ENCODE data around the gene PTX4. TPM values are rescaled to one million over a fixed set of nuclear protein-coding genes. Genes with fewer than 3 reads are reported as not detected.
A peak's percentile ranks its signal among the peaks of the same experiment; 100 is the strongest.

The PTX4 gene
- total RNA-seq, 4 donors from 2014 or later = 0.40 TPM; not detected in 3

GRCh38 chr16:1496464-1496863 is 7.7 kb upstream of the PTX4 start:
- Histone ChIP-seq H3K27me3 (no peaks in the 10 kb centered on the region), H3K36me3 (peaks cover 0 to 71% of the 10 kb centered on the region in 2 donors), H3K4me3 (no peak overlapping the region), H3K27ac (no peak overlapping the region), H3K9me3 (no peaks in the 10 kb centered on the region), H3K4me1 (peaks cover 0 to 33% (median 18%) of the 10 kb centered on the region in 3 donors)
- 83 to 94% methylated on average over 5 to 9 of the region's 25 CpGs for WGBS, 2 donors (ENCODE audit: low coverage in 1 of 2)
- TF ChIP-seq EP300 (IDR thresholded peaks at IDR 0.05) (no peak), POLR2AphosphoS5 (IDR thresholded peaks at IDR 0.05) (no peak), CTCF (IDR thresholded peaks at IDR 0.05) (no peak), POLR2A (IDR thresholded peaks at IDR 0.05) (no peak)
- no peak for ATAC-seq

- H3K4me3 ChIP-seq = no peak overlapping the region
- 100% methylated on average over 1 of the region's 25 CpGs; no CpG with 5 or more reads in 1 of the 2 donors for WGBS, 2 donors (ENCODE audit: low coverage in 1 of 2)
- no peak overlapping the region for H3K27ac ChIP-seq
- H3K4me1 ChIP-seq = peaks cover 0 to 33% (median 18%) of the 10 kb centered on the region in 3 donors
- TF ChIP-seq POLR2A (IDR thresholded peaks at IDR 0.05) = no peak
- H3K36me3 ChIP-seq = peaks cover 0 to 65% of the 10 kb centered on the region in 2 donors
- no peaks in the 10 kb centered on the region for H3K9me3 ChIP-seq
- no peaks in the 10 kb centered on the region for H3K27me3 ChIP-seq
- ATAC-seq = no peak
Measured at GRCh38 chr16:1495889-1496262, 7.1 kb upstream of the PTX4 start.

- Histone ChIP-seq H3K36me3 (peaks cover 0 to 60% of the 10 kb centered on the region in 2 donors), H3K9me3 (no peaks in the 10 kb centered on the region), H3K4me3 (no peak overlapping the region), H3K27me3 (no peaks in the 10 kb centered on the region), H3K4me1 (peaks cover 0 to 33% (median 18%) of the 10 kb centered on the region in 3 donors), H3K27ac (peak overlapping the region in 1 of 4 donors; percentile 81)
- WGBS, 2 donors (ENCODE audit: low coverage in 1 of 2) = 93 to 100% methylated on average over 1 to 15 of the region's 39 CpGs
- TF ChIP-seq EP300 (IDR thresholded peaks at IDR 0.05) (no peak), POLR2AphosphoS5 (IDR thresholded peaks at IDR 0.05) (no peak), POLR2A (IDR thresholded peaks at IDR 0.05) (no peak), CTCF (IDR thresholded peaks at IDR 0.05) (no peak)
- no peak for ATAC-seq
Measured at GRCh38 chr16:1495211-1495888, 6.6 kb upstream of the PTX4 start.

GRCh38 chr16:1494711-1495110 is 6.0 kb upstream of the PTX4 start:
- TF ChIP-seq CTCF (IDR thresholded peaks at IDR 0.05) (no peak), POLR2AphosphoS5 (IDR thresholded peaks at IDR 0.05) (no peak), POLR2A (IDR thresholded peaks at IDR 0.05) (no peak), EP300 (IDR thresholded peaks at IDR 0.05) (no peak)
- ATAC-seq = no peak
- peak overlapping the region in 3 of 4 donors; percentile 81 to 91 (median 90) for H3K27ac ChIP-seq
- peaks cover 0 to 54% of the 10 kb centered on the region in 2 donors for H3K36me3 ChIP-seq
- H3K4me3 ChIP-seq = peak overlapping the region in 1 of 2 donors; percentile 91
- WGBS, 2 donors (ENCODE audit: low coverage in 1 of 2) = 60% methylated on average over 2 of the region's 13 CpGs; no CpG with 5 or more reads in 1 of the 2 donors
- peaks cover 0 to 33% (median 18%) of the 10 kb centered on the region in 3 donors for H3K4me1 ChIP-seq
- no peaks in the 10 kb centered on the region for H3K9me3 ChIP-seq
- no peaks in the 10 kb centered on the region for H3K27me3 ChIP-seq

GRCh38 chr16:1494129-1494640 is 5.4 kb upstream of the PTX4 start:
- peak; percentile 54 for ATAC-seq
- no peaks in the 10 kb centered on the region for H3K9me3 ChIP-seq
- TF ChIP-seq POLR2A (IDR thresholded peaks at IDR 0.05) (no peak), CTCF (IDR thresholded peaks at IDR 0.05) (peak in 3 of 4 experiments; percentile 63 to 67 (median 65)), POLR2AphosphoS5 (IDR thresholded peaks at IDR 0.05) (no peak)
- no peaks in the 10 kb centered on the region for H3K27me3 ChIP-seq
- peak overlapping the region in 3 of 4 donors; percentile 81 to 91 (median 90) for H3K27ac ChIP-seq
- WGBS, 2 donors (ENCODE audit: low coverage in 1 of 2) = 0% methylated on average over 3 of the region's 25 CpGs; no CpG with 5 or more reads in 1 of the 2 donors
- H3K4me1 ChIP-seq = peaks cover 0 to 33% (median 18%) of the 10 kb centered on the region in 3 donors
- peak overlapping the region; percentile 55 to 91 for H3K4me3 ChIP-seq
- H3K36me3 ChIP-seq = peaks cover 0 to 49% of the 10 kb centered on the region in 2 donors

Data from gastroesophageal sphincter (tissue), 4 donors.